PFSK-1 (cell line): Measurements from ENCODE around the gene GDPGP1.

Experiments
- FOXP2 ChIP-seq: optimal IDR thresholded peaks from 2 replicates; pipeline ENCODE3; 2011; ENCODE audit warnings: borderline replicate concordance, control low read depth, inconsistent platforms; ENCODE audit not compliant: insufficient read depth; ENCODE audit errors: extremely low read length, extremely low read depth
- POLR2AphosphoS5 ChIP-seq: IDR thresholded peaks from 2 replicates; pipeline ENCODE4 v1.6.1; 2012; ENCODE audit warnings: low read depth, mild to moderate bottlenecking, control low read depth, low read length, moderate library complexity
- REST ChIP-seq, 2 experiments: IDR thresholded peaks; 2 replicates each; pipeline versions ENCODE4 v1.6.1 to v1.8.0; 2011 to 2012; ENCODE audit warnings: low read depth in 2 of 2, low read length in 2 of 2, control low read depth in 1 of 2, inconsistent platforms in 1 of 2, mild to moderate bottlenecking in 1 of 2, moderate library complexity in 1 of 2; ENCODE audit not compliant: insufficient read depth in 1 of 2
- SIN3A ChIP-seq: IDR thresholded peaks from 2 replicates; pipeline ENCODE4 v1.6.1; 2012; ENCODE audit warnings: mild to moderate bottlenecking, low read length, moderate library complexity, borderline replicate concordance; ENCODE audit not compliant: insufficient read depth
- TAF1 ChIP-seq: IDR thresholded peaks from 2 replicates; pipeline ENCODE4 v1.6.1; 2012; ENCODE audit warnings: low read length, control low read depth, borderline replicate concordance; ENCODE audit not compliant: insufficient read depth

Gene GDPGP1

GRCh38 chr15:90213122-90213817 is 20.7 kb upstream of the GDPGP1 start:
- TF ChIP-seq REST (IDR thresholded peaks at IDR 0.05; ENCODE audit: insufficient read depth in 1 of 2, low read depth in 2 of 2, low read length in 2 of 2) = no peak

GRCh38 chr15:90213818-90214204 is 20.2 kb upstream of the GDPGP1 start:
- TF ChIP-seq SIN3A = no peak
- TF ChIP-seq TAF1 = no peak
- no peak for TF ChIP-seq FOXP2
- TF ChIP-seq POLR2AphosphoS5 = no peak
- no peak for TF ChIP-seq REST (IDR thresholded peaks at IDR 0.05; ENCODE audit: insufficient read depth in 1 of 2, low read depth in 2 of 2, low read length in 2 of 2)

- TF ChIP-seq FOXP2 (no peak), POLR2AphosphoS5 (no peak), TAF1 (no peak), SIN3A (no peak), REST (IDR thresholded peaks at IDR 0.05; ENCODE audit: insufficient read depth in 1 of 2, low read depth in 2 of 2, low read length in 2 of 2) (no peak)
Measured at GRCh38 chr15:90214553-90215196, 19.3 kb upstream of the GDPGP1 start.

GRCh38 chr15:90217671-90218394 is 16.2 kb upstream of the GDPGP1 start:
- TF ChIP-seq REST (IDR thresholded peaks at IDR 0.05; ENCODE audit: insufficient read depth in 1 of 2, low read depth in 2 of 2, low read length in 2 of 2) = no peak
- TF ChIP-seq TAF1 = no peak
